Amniotic stem cell (primary cell): ENCODE data around the gene CARNS1.

Source experiments
- DNase-seq: peaks from one replicate; lab custom pipeline; 2025; lab: John Stamatoyannopoulos, UW

The CARNS1 gene

DNA sequence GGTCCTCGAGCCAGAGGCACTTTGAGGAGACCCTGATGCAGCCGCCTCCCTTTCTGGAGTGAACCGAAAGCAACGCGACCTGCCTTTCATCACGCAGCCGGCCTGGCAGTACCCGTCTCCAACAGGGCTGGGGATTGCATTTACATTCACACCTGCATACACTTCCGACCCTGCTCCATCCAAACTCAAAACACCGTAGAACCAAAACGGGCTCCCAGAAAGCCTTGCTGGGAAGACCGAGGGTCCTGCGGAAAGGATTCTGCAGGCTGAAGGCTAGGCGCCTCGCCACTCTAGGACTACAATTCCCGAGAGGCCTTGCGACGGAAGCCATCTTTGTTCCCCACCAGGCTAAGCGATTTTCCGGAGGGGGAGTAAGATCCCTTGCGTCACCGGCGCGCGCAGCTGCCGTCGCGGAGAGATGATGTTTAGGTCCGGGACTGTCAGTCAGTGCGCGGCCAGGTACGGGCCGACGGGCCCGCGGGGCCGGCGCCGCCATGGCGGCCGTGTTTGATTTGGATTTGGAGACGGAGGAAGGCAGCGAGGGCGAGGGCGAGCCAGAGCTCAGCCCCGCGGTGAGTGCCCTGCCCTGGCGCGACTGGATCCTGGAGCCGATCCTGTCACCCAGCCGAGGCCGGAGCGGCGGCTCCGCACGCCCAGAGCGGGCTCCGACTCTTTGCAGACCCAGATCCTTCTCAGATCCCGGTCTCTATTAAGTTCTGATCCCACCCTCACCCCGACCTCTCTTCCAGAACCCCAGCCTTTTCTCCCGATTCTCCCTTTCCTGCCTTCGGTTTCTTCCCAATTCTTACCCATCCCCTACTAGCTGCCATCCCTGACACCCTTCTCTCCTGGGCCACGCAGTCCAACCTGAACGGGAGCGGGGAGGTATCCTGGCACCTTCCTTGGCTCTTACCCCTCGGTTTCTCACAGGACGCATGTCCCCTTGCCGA is 12.8 kb downstream of the CARNS1 start, which contains the start of gene RPS6KB2:
Gene RPS6KB2, plus strand, starts transcription at position 443 of the 950 bp plus-strand sequence. Its CDS starts 52 bp downstream, at position 495.
- DNase-seq = peak; percentile 93

DNA sequence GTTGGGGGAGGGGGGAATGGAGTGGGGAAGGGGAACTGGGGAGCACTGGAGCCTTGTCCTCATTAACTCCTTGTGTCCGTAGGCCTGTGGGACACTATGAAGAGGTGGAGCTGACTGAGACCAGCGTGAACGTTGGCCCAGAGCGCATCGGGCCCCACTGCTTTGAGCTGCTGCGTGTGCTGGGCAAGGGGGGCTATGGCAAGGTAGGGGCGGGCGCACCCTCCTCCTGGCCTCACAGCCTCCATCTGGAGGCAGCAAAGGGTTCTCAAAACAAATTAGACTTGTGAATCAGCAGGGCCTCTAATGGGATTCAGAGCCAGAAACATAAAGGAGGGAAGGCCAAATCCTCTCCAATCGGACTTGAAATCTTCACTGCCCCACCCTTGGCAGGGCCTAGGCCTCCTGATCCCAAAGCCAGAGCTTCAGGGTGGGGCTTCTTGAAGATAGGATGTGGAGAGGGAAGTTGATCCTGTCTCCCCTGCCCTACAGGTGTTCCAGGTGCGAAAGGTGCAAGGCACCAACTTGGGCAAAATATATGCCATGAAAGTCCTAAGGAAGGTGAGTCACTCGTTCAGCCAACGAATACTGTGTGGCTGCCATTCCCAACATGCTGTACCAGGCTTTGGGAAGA is 13.7 kb downstream of the CARNS1 start:
- no peak for DNase-seq

DNA sequence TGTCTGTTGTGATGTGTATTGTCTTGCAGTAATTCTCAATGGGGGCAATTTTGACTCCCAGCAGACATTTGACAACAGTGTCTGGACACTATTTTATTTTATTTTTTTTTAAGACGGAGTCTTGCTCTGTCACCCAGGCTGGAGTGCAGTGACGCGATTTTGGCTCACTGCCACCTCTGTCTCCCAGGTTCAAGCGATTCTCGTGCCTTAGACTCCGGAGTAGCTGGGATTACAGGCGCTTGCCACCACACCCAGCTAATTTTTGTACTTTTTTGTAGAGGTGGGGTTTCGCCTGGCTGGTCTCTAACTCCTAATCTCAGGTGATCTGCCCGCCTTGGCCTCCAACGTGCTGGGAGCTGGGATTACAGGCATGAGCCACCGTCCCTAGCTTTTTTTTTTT is 14.2 kb downstream of the CARNS1 start:
- DNase-seq = no peak

DNA sequence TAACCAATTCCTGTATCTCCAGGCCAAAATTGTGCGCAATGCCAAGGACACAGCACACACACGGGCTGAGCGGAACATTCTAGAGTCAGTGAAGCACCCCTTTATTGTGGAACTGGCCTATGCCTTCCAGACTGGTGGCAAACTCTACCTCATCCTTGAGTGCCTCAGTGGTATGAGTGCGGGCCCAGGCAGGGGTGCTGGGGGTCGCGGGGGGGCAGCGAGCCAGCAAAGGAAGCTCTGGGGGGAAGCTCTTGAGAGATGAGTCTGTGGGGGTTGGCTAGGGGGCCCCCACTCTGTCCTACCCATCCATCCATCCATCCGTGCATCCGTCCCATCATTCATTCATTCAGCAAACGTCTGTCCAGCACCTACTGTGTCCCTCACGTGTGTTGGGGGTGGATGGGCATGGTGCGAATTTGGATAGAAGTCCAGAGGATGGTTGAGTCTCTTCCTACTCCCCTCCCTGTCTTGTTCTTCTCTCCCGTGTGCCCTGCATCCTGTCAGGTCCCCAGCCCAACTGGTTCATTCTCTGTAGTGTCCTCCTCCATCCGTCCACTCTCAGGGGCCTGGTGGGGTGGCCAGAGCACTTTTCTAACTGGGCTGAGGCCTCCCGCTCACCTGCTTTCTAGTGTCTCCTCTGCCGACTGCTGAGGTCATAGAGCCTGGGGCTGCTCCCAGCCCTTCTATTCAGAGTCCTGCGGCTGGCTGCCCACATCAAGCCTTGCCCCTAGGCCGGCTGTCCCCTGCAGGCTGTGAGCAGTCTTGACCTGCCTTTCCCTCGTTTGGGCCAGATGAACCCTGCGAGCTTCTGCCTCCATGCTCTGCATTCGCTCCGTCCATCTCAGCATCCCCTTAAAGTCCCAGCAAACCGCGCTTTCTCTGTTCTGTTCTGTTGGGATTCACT is 16.1 kb downstream of the CARNS1 start:
- no peak for DNase-seq

DNA sequence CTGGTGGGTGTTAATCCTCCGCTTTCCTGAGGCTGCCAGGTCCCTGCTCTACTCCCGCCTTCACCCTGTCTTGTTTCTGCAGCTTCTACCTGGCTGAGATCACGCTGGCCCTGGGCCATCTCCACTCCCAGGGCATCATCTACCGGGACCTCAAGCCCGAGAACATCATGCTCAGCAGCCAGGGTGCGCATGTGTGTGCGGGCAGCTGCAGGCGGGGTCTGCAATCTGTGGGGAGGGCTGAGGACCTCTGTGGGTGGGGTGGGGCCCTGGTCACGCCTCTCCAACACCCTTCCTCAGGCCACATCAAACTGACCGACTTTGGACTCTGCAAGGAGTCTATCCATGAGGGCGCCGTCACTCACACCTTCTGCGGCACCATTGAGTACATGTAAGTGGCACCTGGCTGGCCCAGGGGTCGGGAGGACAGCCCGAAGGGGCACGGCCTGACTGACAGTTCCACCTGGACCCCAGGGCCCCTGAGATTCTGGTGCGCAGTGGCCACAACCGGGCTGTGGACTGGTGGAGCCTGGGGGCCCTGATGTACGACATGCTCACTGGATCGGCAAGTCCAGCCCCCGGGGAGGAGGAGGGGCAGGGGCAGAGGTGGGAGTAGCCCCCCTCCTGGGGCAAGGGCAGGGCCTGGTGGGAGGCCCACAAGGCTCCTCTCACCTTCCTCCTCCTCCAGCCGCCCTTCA is 17.3 kb downstream of the CARNS1 start:
- no peak for DNase-seq

DNA sequence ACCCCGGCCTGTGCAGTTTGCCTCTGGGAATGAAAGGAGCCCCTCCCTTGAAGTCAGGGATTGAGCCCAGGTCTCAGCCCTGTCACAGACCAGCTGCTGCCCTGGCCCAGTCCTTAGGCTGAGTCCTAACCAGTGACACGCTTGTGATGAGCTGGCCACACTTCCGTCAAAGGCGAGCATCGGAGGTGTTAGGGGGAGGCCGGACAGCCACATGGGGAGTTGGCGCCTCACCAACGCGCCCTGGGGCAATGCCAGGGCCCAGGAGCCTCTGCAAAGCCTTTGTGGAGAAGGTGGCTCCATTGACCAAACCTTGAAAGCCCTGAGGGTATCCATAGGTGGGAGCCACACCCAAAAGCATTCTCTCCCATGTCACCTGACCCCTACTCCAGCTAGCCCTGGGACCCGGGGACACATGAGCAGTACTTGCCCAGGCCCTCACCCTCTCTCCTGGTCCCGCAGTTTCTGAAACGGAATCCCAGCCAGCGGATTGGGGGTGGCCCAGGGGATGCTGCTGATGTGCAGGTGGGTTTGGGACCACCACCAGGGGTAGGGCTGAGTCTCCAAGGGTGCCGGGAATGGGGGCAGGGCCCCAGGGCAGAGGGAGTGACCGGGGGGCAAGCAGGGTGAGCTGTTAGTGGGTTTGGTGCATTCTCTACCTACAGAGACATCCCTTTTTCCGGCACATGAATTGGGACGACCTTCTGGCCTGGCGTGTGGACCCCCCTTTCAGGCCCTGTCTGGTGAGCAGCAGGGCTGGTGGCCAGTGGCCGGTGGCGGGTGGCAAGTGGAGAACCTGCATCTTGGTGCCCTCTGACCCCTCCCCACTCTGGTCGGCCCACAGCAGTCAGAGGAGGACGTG is 18.3 kb downstream of the CARNS1 start:
- DNase-seq = no peak

DNA sequence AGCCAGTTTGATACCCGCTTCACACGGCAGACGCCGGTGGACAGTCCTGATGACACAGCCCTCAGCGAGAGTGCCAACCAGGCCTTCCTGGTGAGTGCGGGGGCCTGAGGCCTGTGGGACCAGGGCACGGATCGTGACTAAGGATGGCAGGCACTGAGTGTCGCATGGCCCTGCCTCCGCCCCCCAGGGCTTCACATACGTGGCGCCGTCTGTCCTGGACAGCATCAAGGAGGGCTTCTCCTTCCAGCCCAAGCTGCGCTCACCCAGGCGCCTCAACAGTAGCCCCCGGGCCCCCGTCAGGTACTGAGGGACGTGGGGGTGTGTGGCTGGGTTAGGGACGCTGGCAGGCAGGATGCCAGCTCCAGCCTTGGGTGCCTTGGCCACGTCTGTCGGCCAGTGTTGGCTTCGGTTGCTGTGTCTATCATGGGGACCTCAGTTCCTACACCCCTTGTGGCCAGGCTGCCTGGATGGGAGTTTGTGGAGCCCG is 19.0 kb downstream of the CARNS1 start:
- no peak for DNase-seq

DNA sequence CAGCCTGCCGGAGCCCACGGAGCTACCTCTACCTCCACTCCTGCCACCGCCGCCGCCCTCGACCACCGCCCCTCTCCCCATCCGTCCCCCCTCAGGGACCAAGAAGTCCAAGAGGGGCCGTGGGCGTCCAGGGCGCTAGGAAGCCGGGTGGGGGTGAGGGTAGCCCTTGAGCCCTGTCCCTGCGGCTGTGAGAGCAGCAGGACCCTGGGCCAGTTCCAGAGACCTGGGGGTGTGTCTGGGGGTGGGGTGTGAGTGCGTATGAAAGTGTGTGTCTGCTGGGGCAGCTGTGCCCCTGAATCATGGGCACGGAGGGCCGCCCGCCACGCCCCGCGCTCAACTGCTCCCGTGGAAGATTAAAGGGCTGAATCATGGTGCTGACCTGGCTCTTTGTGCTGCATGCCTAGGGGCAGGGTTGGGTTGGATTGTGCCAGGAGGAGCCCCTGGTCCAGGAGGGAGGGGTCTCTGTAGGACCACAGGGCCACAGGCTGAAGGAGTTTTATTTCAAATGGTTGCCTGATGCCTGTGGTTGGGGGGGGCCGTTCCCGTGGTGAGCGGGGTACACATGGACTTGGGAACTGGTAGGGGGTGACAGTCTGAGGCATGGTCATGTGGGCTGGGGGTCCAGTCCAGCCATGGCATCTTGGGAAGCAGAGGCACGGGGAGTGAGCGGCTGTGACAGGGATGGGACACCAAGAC is 19.7 kb downstream of the CARNS1 start:
- no peak for DNase-seq

DNA sequence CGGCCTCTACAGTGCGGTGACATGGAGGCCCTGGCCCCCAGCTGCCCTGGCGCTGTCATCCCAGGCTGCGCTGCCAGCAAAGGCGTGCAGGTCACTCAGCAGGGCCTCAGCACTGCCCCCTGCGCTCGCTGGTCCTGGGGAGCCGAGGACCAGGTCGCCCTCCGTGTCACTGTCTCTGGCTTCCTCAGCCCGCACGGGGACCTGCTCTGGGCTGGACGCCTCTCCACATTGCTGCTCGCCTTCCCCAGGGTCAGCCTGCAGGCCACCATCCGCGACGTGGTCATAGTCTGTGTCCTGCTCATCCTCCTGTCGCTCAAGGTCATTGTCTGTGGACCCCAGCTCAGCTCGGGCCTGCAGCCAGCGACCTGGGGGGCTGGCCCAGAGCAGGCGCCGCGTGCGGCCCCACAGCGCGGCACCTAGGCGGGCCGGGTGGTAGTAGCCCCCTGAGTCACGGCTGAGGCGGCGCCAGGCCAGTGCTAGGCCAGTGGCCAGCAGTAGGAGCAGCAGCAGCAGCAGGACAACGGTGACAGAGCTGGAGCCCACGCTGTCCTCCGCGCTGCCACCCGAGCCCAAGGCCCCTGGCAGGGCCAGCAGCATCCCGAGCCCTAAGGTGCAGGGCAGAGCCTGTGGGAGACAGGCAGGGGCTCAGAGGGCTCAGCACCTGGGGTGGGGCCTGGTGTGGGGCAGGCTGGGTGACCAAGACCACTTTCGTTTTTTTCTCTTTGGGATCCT is 20.4 kb downstream of the CARNS1 start:
- no peak for DNase-seq

DNA sequence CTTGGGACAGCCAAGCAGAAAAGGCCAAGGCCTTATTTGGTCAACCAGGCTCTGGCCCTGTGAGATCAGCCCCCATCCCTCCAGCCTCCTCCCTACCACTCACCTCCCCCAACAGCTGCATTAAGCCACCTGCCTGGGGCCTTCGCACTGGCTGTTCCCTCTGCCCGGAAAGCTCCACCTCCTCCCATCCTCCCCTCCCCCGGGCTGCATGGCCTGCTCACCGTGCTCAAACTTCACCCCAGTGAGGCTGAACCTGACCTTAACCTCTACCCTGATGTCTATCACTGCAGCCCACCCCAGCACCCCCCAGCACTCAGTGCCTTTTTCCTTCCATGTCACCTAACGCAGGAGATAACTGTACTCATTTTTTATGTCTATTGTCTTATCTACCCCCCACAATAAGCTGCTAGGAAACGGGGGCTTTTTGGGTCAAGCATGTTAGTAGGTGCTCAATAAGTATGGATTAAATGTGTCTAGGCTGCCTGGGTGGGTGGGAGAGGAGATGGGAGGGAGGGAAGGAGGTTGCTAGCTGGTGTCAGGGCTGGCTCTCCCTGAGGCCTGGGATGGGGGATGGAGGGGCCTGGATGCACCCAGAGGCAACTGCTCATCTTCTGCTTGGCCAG is 21.1 kb downstream of the CARNS1 start:
- no peak for DNase-seq

DNA sequence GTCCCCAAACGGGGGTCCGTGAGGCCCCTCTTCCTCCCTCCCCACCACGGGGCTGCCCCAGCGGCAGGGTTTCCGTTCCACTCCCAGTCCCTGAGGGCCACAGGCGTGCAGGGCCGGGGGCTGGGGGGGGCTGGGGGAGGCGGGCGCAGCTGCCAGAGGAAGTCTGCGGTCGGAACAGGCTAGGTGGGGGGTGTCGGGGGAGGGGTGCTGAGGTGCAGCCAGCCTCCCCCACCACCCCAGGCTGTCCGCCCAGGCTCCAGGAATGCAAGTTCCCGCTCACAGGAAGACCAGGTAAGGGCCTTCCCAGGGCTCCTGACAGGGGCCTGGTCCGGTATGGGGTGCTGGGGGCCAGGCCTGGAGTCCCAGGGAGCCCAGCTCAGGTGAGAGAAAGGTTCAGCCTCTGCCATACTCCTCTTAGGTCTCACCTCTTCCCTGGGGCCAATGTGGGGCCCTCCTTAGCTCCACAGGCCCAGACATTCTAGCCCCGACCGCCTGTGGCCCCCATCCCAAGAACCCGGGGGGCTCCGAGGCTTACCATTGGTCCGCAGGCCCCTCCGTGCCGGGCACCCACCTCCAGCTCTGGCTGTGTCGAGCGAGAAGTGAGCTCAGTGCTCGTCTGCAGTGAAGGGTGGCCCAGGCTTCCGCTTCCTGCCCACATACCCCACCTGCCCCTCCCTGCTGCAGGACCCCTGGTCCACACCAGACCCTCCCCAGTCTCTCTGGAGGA is 21.8 kb downstream of the CARNS1 start, which contains the start of gene PTPRCAP:
Gene PTPRCAP, minus strand, starts transcription at position 601 of the 727 bp plus-strand sequence. Its CDS starts 63 bp downstream, at position 538.
- DNase-seq = no peak

DNA sequence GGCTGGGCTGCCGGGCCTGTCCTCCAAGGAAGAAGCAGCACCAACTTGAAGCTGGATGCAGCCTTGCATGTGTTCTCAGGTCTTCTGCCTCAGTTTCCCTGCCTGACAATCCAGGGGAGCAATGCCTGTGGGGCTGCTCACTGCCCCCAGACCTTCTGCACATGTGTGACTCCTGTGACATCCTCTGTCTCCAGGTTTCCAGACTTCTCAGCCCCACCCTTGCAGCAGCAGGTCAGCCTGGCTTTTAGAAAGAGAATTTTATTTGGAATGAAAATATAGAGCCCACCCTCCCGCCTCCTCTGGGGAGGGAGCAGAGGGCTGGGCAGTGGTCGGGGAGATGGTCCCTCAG is 22.3 kb downstream of the CARNS1 start:
- no peak for DNase-seq

DNA sequence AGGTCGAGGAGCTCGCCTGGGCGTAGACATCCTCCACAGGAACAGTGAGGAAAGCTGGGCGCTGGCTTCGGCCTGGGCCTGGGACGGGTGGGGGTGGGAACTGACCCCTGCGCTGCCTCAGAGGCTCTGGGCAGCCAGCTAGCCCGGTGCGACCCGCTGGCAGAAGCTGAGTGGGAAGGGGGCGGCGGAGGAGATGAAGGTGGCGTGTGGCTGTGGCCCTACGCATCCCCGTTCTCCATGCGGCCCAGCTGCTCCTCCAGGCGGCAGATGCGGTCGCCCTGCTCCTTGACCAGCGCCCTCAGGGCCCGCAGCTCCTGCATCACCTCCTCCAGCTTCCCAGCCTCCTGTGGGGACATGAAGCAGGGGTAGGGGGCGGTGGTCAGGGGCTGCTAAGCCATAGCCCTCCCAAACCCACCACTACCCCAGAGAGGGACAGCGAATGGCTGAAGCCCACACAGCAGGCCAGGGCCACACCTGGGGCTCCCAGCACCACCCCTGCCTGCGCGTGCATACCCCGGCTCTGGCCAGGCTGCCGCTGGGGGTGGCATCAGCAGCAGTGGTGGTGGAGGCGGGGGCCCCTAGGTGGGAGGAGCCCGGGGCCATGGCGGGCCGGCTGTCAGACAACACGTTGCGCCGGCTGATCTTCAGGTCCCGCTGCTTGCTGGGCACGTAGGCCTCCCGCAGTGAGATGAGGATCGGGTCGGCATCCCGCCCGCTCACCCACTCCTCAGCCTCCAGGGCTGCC is 22.9 kb downstream of the CARNS1 start:
- no peak for DNase-seq

DNA sequence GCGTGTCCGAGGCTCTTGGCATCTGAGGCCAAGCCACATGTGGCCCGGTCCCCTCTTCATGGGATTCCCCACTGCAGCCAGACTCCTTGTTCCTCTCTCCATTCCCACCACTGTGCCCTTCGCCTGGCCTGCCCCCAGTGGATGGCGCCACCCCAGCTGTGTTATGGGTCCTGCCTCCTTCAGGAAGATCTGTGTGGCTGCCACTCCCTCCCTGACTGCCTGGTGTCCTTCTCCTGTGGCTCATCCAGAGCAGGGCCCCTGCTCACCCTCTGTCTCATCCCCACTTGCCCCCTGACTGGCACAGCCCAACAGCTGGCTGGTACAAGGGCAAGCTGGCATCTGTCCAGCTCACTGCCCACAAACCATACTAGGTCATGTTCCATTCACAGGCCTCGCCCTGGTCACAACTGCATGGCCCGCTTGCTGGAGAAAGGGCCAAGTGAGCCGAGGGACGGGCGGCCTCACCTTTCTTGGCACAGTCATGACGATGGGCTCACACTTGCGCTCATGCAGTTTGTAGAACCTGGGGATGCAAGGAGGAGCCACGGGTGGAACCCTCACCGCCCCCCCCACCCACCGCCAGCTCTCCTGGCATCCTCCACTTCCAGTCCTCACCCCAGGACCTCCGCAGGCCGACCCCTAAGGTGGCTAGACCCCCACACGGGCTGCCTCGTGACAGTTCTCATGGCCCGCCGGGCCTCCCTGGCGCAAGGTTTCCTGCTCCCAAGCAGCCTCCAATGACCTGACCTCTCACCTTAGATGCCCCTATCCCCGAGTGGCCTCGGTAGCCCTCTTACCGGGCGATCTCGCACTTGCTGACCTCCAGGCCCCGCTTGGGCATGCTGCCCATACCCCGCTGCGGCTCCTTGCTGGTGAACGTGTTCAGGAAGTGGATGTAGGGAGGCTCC is 24.1 kb downstream of the CARNS1 start:
- DNase-seq = no peak

DNA sequence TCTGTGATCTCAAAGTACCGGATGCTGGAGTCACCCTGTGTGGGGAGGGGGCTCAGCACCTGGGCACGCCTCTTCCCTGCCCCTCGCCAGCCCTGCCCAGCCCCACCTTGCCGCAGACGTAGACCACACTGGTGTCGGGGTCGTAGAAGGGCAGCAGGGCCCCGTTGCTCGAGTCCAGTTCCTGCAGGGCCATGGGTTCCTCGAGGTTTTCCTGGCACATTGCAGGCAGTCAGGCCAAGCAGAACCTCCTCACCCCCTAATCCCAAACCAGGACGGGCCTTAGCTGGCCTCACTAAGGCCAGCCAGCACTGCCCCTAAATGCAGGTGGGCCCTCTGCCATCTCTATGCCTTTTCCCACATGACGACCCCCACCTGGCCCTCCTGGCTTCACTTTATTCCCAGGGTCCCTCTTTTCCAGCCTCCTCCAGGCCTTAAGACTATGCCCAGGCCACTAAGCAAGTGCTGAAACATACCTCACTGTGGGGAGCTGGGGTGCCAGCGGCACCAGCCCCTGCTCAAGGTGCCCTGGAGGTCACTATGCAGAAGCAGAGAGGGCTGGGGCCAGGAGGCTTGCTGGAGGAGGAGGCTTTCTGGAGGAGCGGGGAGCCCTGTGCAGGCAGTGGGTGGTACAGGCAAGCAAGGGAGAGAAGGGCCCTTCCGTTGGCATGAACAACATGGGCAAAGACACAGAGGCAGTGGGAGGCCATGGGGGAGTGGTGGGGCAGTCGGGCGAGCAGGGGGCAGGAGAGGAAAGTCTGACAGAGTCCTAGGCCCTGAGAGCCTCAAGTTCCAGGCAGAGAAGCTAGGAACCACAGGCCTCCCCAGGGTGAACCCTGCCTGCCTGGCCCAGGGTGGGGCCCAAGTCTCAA is 25.0 kb downstream of the CARNS1 start:
- DNase-seq = no peak
